Suppressor macrophage treated with lipopolysaccharide for 4 hours (primary cell): ENCODE results near the gene CDK8.
"Not testable (repeated sequence)": the region's sequence is repeated elsewhere in the genome, so short reads cannot be mapped to it uniquely, and the experiment has no call there.

Source experiments
- DNase-seq: peaks from one replicate; pipeline ENCODE4 v3.0.0-alpha.2; 2020

CDK8 gene

DNA sequence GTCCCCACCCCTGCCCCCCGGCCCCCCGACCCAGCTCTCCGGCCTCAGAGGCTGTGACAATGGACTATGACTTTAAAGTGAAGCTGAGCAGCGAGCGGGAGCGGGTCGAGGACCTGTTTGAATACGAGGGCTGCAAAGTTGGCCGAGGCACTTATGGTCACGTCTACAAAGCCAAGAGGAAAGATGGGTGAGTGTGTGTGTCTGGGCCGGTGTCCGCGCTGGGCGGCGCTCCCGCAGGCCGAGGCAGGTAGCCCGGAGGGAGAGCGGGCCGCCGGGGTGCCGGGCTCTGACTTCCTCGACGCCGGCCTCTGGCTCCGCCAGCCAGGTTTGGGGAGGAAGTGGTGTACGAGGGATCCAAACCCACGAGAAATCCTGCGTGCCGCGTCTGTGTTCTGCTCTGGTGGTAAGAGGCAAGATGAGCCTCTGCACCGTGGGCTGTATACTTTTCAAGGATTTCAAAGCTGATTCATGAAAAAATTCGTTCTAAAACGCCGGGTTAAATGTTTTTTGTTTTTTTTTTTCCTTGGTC is 718 bp downstream of the CDK8 start:
- peak; percentile 57 for DNase-seq

DNA sequence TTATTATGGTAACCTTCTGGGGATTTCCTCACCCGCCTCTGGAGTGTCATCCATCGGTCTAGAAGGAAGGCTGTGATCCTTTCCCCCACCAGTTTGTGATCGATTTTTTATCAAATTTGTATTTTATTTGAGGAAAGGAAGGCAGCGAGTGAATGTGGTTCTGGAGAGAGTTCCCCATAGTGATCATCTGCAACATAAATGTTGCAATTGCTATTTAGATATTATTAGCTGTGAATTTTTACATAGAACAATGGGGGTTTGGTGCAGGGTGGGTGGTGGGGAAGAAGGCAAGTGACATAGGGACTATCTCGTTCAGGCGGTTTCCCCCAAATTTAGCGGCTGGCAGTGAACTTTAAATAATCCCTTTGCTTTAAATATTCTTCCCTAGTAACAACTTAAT is 1.2 kb downstream of the CDK8 start:
- DNase-seq, result no peak

DNA sequence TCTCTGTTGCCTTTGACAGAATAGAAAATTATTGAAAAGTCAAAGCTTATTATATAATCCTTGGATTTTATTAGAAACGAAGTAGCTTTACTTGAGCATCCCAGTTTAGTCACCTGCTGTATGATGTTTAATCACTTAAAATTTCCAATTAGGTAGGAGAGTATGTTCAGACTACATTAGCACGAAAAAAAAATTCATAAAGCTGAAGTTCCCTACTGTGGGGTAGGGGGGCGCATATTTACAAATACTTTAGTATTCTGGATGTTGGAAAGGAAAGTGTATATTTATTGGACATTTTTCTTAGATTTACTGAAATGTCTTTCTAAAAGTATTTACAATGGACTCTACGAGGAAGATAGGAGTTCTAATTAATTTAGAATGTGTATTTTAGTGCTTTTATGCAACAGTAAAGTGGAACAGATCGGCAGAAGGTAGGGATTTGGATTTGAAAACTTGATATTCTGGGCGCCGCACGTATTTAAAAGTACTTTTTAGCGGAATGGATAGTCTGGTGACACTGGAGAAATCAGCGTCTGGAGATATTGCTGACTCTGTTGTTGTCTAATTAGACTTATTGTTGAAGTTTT is 1.9 kb downstream of the CDK8 start:
- DNase-seq, result peak; percentile 17

DNA sequence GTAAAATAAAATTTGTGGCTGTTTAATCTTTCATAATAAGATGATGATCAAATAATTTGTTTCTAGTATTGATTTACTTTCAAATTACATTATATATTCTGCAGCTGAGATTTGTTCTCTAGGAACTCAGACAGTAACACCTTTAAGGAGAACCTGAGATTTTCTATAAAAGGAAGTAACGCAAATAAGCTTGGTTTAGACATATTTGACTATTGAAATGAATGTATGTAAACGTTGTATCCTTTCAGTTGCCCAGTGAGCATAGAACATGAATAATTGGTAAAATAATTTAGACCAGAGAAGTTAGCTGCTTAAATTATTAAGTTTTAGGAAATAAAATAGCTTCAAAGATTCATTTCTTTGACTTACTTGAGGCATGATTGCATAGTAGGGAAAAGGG is 3.1 kb downstream of the CDK8 start:
- DNase-seq, result no peak

- no peak for DNase-seq
These were observed 5.7 kb downstream of the CDK8 start for GRCh38 chr13:26259634-26260033.

DNA sequence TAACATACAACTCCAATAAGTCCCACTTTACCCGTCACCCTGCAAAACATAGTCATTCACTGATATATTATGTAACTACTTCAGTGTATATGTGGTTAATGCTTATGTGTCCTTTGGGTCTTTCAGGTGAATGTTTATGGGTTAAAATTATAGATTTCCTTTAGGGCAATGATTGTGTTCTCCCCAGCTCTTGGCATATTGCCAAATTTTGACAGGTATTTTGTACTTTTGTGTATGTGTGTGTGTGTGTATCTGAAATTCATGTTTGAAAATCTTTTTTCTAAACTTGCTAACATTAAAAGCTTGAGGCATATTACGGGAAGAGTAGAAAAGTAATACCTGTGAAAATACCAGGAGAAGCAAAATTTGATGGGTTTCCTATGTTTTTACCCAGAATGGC is 8.2 kb downstream of the CDK8 start:
- DNase-seq, result no peak

DNA sequence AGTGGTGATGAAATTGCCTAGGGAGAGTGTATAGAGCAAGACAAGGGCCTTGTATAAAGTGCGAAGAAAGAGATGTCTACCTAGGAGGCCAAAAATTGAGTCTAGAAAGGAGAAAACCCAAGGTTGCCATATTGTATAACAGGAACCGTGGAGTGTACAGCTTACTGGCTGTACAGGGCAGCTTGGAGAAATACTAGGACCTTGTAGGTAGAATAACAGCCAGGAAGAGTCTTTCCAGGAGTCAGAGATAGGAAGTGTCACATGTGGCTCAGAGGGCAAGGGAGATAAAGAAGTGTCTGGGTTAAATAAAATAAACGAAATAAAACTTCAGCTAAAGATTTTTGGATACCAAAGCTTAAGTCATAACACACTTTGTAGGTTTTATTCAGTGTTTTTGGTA is 12.4 kb downstream of the CDK8 start:
- DNase-seq, result no peak

DNA sequence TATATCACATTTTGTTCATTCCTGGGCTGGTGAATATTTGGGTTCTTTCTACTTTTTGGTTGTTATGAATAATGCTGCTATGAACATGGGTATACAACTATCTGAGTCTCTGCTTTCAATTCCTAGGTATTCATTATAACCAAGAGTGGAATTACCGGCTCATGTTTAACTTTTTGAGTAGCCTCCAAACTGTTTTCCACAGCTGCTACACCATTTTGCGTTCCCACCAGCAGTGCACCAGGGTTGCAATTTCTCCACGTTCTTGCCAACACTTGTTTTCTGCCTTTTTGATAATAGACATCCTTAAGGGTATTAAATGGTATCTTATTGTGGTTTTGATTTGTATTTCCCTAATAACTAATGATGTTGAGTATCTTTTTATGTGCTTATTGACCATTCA is 16.8 kb downstream of the CDK8 start:
- DNase-seq, result no peak

DNA sequence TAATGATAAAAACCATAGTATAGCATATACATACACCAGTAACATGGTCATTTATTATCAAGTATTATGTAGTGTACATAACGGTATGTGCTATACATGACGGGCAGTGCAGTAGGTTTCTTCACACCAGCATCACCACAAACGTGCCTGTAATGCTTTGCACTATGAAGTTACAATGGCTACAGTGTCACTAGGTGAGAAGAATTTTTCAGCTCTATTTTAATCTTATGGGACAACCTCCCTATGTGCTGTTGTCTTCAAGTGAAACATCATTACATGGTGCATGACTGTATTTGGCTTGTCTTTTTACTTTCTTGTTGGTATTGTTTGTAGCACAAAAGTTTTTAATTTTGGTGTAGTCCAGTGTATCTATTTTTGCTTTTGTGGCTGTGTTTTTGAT is 18.7 kb downstream of the CDK8 start:
- no peak for DNase-seq

- DNase-seq, result no peak
These were observed 26.4 kb downstream of the CDK8 start for GRCh38 chr13:26280295-26280694.

DNA sequence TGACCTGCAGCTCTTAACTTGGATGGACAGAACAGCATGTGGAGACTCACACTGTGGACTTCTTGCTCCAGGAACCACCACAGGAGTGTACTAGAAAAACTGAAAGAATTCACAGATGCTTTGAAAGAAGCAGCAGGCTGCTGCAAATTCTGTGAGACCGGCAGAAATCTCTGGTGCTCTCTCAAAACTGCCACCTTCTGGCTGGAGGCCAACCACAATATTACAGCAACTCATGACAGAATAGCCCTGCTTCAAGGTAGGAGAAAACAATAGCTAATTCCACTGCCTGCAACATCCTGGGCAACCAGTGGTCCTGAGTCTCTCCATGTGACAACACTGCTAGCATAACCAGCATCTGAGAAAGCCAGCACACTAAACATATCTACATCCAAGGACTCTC is 26.9 kb downstream of the CDK8 start:
- no peak for DNase-seq

DNA sequence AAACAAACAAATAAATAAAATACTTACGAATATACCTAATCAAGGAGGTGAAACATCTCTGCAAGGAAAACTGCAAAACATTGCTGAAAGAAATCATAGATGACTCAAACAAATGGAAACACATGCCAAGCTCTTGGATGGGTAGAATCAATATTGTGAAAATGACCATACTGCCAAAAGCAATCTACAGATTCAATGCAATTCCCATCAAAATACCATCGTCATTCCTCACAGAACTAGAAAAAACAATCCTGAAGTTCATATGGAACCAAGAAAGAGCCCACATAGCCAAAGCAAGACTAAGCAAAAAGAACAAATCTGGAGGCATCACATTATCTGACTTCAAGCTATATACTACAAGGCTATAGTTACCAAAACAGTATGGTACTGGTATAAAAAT is 32.0 kb downstream of the CDK8 start:
- DNase-seq, result not testable (repeated sequence)

DNA sequence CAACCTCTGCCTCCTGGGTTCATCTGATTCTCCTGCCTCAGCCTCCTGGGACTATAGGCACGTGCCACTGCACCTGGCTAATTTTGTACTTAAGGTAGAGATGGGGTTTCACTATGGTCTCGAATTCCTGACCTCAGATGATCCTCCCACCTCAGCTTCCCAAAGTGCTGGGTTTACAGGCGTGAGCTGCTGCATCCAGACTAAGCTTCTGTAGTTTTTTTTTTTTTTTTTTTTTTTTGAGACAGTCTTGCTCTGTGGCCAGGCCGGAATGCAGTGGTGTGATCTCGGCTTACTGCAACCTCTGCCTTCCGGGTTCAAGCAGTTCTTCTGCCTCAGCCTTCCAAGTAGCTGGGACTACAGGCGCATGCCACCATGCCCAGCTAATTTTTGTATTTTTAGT is 34.9 kb downstream of the CDK8 start:
- not testable (repeated sequence) for DNase-seq

DNA sequence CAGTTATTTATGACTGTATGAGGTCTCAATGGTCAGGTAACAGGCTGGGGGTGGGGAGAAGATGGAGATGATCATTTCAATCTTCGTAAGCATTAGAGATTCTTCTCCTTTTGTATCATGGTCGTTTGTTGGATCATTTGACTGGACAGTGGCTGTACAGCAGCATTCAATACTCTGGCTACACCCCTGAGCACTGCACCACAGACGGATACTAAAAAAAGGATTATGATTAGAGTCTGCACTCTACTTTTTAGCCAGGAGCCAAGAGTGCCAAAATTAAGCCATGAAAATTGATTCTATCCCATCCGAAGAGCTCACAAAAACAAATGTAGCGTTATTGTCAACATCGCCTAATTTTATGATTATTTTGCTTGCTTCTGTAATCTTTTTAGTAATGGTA is 41.9 kb downstream of the CDK8 start:
- no peak for DNase-seq

- no peak for DNase-seq
These were observed 45.3 kb downstream of the CDK8 start for GRCh38 chr13:26299168-26299750.

GRCh38 chr13:26300140-26300539 is 46.2 kb downstream of the CDK8 start:
- no peak for DNase-seq

- DNase-seq, result no peak
These were observed 51.7 kb downstream of the CDK8 start for GRCh38 chr13:26305676-26306075.

DNA sequence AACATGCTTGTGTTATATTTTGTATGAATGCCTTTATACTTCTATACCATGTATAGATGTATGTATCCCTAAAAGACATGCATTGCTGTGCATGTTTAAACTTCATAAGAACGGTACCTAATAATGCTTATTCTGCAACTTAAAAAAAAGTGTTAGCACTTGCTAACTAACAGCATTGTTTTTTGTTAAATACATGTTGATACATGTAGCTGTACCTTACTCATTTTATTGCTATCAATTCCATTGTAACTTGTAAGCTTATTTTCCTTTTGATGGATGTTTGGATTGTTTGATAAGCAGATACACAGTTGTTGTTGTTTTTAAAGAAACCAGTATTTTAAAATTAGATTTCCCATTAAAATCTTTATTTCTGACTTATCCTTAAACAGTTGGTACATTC is 53.8 kb downstream of the CDK8 start:
- DNase-seq, result no peak

GRCh38 chr13:26308250-26308649 is 54.3 kb downstream of the CDK8 start:
- no peak for DNase-seq

- DNase-seq, result no peak
These were observed 54.9 kb downstream of the CDK8 start for GRCh38 chr13:26308836-26309235.

GRCh38 chr13:26310003-26310402 is 56.1 kb downstream of the CDK8 start:
- DNase-seq, result no peak

GRCh38 chr13:26310470-26310869 is 56.5 kb downstream of the CDK8 start:
- no peak for DNase-seq

- not testable (repeated sequence) for DNase-seq
These were observed 58.1 kb downstream of the CDK8 start for GRCh38 chr13:26312019-26312418.

GRCh38 chr13:26316095-26316494 is 62.2 kb downstream of the CDK8 start:
- not testable (repeated sequence) for DNase-seq

DNA sequence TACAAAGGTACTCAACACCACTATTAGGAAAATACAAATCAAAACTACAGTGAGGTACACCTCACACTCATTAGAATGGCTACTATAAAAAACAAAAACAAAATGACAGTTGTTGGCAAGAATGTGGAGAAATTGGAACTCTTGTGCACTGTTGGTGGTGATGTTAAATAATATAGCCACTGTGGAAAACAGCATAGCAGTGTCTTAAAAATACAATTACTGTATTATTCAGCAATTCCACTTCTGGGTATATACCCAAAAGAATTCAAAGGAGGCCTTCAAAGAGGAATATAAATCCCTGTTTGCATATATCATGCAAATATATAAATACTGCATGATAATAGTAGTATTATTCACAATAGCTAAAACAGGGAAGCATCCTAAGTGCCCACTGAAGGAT is 66.8 kb downstream of the CDK8 start:
- DNase-seq, result no peak
